ENCODE measurements around the gene IRX6. TPM values are rescaled to one million over a fixed set of nuclear protein-coding genes. Genes with fewer than 3 reads are reported as not detected.

Gene IRX6
- total and polyA plus RNA-seq, 2 of the 4 experiments (the other 2 are of a cell fraction): not detected

GRCh38 chr16:55324285-55325079 lies 479 bp downstream of the IRX6 start:
- WGBS, 2 experiments (ENCODE audit: extremely low coverage in 2 of 2, insufficient read length in 1 of 2): 0% methylated on average over 21 of the region's 70 CpGs; no CpG with 5 or more reads in 1 of the 2 experiments
- H3K56ac ChIP-seq (ENCODE audit: extremely low read depth, insufficient read depth, low read length): no peak overlapping the region
- H3K79me1 ChIP-seq (ENCODE audit: low read depth in 1 of 2, low read length in 2 of 2): no peaks in the 10 kb centered on the region
- H3K36me3 ChIP-seq (ENCODE audit: control insufficient read depth, insufficient read depth, low read length): no peaks in the 10 kb centered on the region
- H3K23ac ChIP-seq (ENCODE audit: low read depth, low read length): no peak overlapping the region
- no peak overlapping the region for H2AK9ac ChIP-seq (replicated peaks; ENCODE audit: low read depth, low read length, poor library complexity)
- POLR2A ChIA-PET (ENCODE audit: unreplicated experiment): no interaction called here
- H3K9ac ChIP-seq (ENCODE audit: low read depth, low read length): no peak overlapping the region
- H3K27me3 ChIP-seq (ENCODE audit: control insufficient read depth, insufficient read depth, low read length): peaks cover 27% of the 10 kb centered on the region
- no TSS peak for BruUV-seq (replicated peaks)
- H3K4ac ChIP-seq (ENCODE audit: low read depth, low read length): no peak overlapping the region
- no peak overlapping the region for H2BK5ac ChIP-seq (ENCODE audit: low read depth, low read length, poor library complexity, severe bottlenecking)
- H4K91ac ChIP-seq (ENCODE audit: insufficient read depth, low read depth, low read length): no peak overlapping the region
- H4K20me1 ChIP-seq (ENCODE audit: insufficient read depth, low read length): no peaks in the 10 kb centered on the region
- H3K18ac ChIP-seq (ENCODE audit: low read depth, low read length): no peak overlapping the region
- no peak overlapping the region for H3K4me2 ChIP-seq (ENCODE audit: low read depth, low read length)
- no peak overlapping the region for H3K27ac ChIP-seq (ENCODE audit: insufficient read depth, low read length)
- no peak overlapping the region for H2BK15ac ChIP-seq (ENCODE audit: low read depth, low read length)
- no peaks in the 10 kb centered on the region for H3K9me1 ChIP-seq (ENCODE audit: insufficient read depth, low read length)
- CTCF ChIA-PET: no interaction called here
- no peak overlapping the region for H4K8ac ChIP-seq (ENCODE audit: low read depth in 2 of 2, low read length in 2 of 2)
- DNase-seq (no peak), ATAC-seq (ENCODE audit: low read depth) (no peak)
- intact Hi-C loops (cut with micrococcal nuclease) (no loop called here), dilution Hi-C loops (cut with HindIII; ENCODE audit: low sequenced_read_pairs, unreplicated experiment) (no loop called here), in situ Hi-C loops (cut with MboI; ENCODE audit: low sequenced_read_pairs) (no loop called here)
- no peak overlapping the region for H2BK120ac ChIP-seq (ENCODE audit: low read depth, low read length)
- TF ChIP-seq, protein P1, sequence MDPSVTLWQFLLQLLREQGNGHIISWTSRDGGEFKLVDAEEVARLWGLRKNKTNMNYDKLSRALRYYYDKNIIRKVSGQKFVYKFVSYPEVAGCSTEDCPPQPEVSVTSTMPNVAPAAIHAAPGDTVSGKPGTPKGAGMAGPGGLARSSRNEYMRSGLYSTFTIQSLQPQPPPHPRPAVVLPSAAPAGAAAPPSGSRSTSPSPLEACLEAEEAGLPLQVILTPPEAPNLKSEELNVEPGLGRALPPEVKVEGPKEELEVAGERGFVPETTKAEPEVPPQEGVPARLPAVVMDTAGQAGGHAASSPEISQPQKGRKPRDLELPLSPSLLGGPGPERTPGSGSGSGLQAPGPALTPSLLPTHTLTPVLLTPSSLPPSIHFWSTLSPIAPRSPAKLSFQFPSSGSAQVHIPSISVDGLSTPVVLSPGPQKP (IDR thresholded peaks at IDR 0.05; ENCODE audit: borderline replicate concordance, low read depth, low read length): no peak
- TF ChIP-seq NFE2L2 (IDR thresholded peaks at IDR 0.05; ENCODE audit: low read depth, low read length) (no peak), CTCF (conservative IDR thresholded peaks at IDR 0.05; ENCODE audit: low read depth, low read length) (no peak), RAD21 (IDR thresholded peaks at IDR 0.05; ENCODE audit: low read length) (no peak), BHLHE40 (IDR thresholded peaks at IDR 0.05; ENCODE audit: low read depth, low read length) (no peak), RCOR1 (IDR thresholded peaks at IDR 0.05; ENCODE audit: insufficient replicate concordance, low read length) (no peak), MAZ (IDR thresholded peaks at IDR 0.05; ENCODE audit: borderline replicate concordance, low read depth, low read length) (no peak), POLR2A (IDR thresholded peaks at IDR 0.05; ENCODE audit: low read depth, low read length) (no peak), CHD1 (IDR thresholded peaks at IDR 0.05; ENCODE audit: low read depth, low read length) (no peak), SMC3 (IDR thresholded peaks at IDR 0.05; ENCODE audit: low read depth, low read length) (no peak), CEBPB (IDR thresholded peaks at IDR 0.05; ENCODE audit: low read depth, low read length) (no peak), RFX5 (IDR thresholded peaks at IDR 0.05; ENCODE audit: low read depth, low read length) (no peak), MAFK (IDR thresholded peaks at IDR 0.05; ENCODE audit: low read depth, low read length) (no peak), MXI1 (IDR thresholded peaks at IDR 0.05; ENCODE audit: borderline replicate concordance, low read depth, low read length) (no peak), FOS (IDR thresholded peaks at IDR 0.05; ENCODE audit: low read depth, low read length) (no peak)
- TF ChIP-seq, protein P2, sequence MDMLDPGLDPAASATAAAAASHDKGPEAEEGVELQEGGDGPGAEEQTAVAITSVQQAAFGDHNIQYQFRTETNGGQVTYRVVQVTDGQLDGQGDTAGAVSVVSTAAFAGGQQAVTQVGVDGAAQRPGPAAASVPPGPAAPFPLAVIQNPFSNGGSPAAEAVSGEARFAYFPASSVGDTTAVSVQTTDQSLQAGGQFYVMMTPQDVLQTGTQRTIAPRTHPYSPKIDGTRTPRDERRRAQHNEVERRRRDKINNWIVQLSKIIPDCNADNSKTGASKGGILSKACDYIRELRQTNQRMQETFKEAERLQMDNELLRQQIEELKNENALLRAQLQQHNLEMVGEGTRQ (IDR thresholded peaks at IDR 0.05; ENCODE audit: low read depth, low read length): no peak
- no peak overlapping the region for H2AK5ac ChIP-seq (ENCODE audit: low read depth, low read length)
- H4K5ac ChIP-seq (ENCODE audit: low read depth, low read length): no peak overlapping the region
- no peak overlapping the region for H2AFZ ChIP-seq (replicated peaks; ENCODE audit: low read length, poor library complexity)
- H3K4me3 ChIP-seq (ENCODE audit: insufficient read depth, low read depth, low read length): no peak overlapping the region
- H3K14ac ChIP-seq (replicated peaks; ENCODE audit: low read depth, low read length): no peak overlapping the region
- H3K4me1 ChIP-seq (ENCODE audit: control insufficient read depth, insufficient read depth, low read length): no peaks in the 10 kb centered on the region
- H3K9me3 ChIP-seq (ENCODE audit: control insufficient read depth, insufficient read depth, low read length): no peaks in the 10 kb centered on the region
- H2BK20ac ChIP-seq (ENCODE audit: low read depth, low read length): no peak overlapping the region
